Right atrium auricular region (tissue), 2 donors: ENCODE measurements around the gene MRPS24. TPM values are rescaled to one million over a fixed set of nuclear protein-coding genes. Genes with fewer than 3 reads are reported as not detected.

ENCODE experiments used
- DNase-seq: peaks from one replicate; pipeline ENCODE4 v3.0.0-alpha.2; 2019; ENCODE audit warnings: low spot score
- H3K27ac ChIP-seq, 2 donors: fragments of 200-600 bp; sonication (generic); 1 replicate in 1 of 2; 2 replicates in 1 of 2; pipeline ENCODE4 v1.5.1; 2016 to 2019
- H3K27me3 ChIP-seq, 2 donors: fragments of 200-600 bp; sonication (generic); one replicate each; pipeline versions ENCODE4 v1.5.1 to v1.6.0; 2017 to 2019
- H3K36me3 ChIP-seq: fragments of 200-600 bp; sonication (generic); one replicate; pipeline ENCODE4 v1.5.1; 2016
- H3K4me1 ChIP-seq, 2 donors: fragments of 200-600 bp; sonication (generic); one replicate each; pipeline versions ENCODE4 v1.5.1 to v1.6.0; 2017 to 2019
- H3K4me3 ChIP-seq, 2 donors: fragments of 200-600 bp; sonication (generic); 1 replicate in 1 of 2; 2 replicates in 1 of 2; pipeline ENCODE4 v1.5.1; 2017 to 2019; ENCODE audit warnings: mild to moderate bottlenecking in 1 of 2, moderate library complexity in 1 of 2
- H3K9me3 ChIP-seq, 2 donors: fragments of 200-600 bp; sonication (generic); one replicate each; pipeline ENCODE4 v1.5.1; 2019
- total RNA-seq, 2 donors: library from RNA; depleted of rRNA; stranded (reverse); fragments of >200 nt; gene quantifications; one replicate each; pipeline ENCODE4 v1.1.0, GENCODE V29; 2016
- TF ChIP-seq, protein P1 (sequence below), 2 donors: fragments of 200-600 bp; sonication (generic); IDR thresholded peaks; one replicate each; pipeline ENCODE4 v1.5.1; 2019; ENCODE audit warnings: antibody characterized with exemption in 2 of 2

The MRPS24 gene
- total RNA-seq, 2 donors from 2014 or later, result 127 to 171 TPM

- Histone ChIP-seq H3K27ac (no peak overlapping the region), H3K4me1 (peaks cover 0 to 28% of the 10 kb centered on the region in 2 donors), H3K4me3 (no peak overlapping the region), H3K36me3 (peaks cover 8% of the 10 kb centered on the region), H3K9me3 (no peaks in the 10 kb centered on the region), H3K27me3 (no peaks in the 10 kb centered on the region)
- DNase-seq, result no peak
- TF ChIP-seq, protein P1, sequence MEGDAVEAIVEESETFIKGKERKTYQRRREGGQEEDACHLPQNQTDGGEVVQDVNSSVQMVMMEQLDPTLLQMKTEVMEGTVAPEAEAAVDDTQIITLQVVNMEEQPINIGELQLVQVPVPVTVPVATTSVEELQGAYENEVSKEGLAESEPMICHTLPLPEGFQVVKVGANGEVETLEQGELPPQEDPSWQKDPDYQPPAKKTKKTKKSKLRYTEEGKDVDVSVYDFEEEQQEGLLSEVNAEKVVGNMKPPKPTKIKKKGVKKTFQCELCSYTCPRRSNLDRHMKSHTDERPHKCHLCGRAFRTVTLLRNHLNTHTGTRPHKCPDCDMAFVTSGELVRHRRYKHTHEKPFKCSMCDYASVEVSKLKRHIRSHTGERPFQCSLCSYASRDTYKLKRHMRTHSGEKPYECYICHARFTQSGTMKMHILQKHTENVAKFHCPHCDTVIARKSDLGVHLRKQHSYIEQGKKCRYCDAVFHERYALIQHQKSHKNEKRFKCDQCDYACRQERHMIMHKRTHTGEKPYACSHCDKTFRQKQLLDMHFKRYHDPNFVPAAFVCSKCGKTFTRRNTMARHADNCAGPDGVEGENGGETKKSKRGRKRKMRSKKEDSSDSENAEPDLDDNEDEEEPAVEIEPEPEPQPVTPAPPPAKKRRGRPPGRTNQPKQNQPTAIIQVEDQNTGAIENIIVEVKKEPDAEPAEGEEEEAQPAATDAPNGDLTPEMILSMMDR (IDR thresholded peaks at IDR 0.05), result no peak
These were observed 22.0 kb upstream of the MRPS24 start for GRCh38 chr7:43891069-43891955.

- Histone ChIP-seq H3K27me3 (no peaks in the 10 kb centered on the region), H3K36me3 (peaks cover 17% of the 10 kb centered on the region), H3K27ac (no peak overlapping the region), H3K9me3 (no peaks in the 10 kb centered on the region), H3K4me3 (no peak overlapping the region), H3K4me1 (peaks cover 0 to 28% of the 10 kb centered on the region in 2 donors)
- DNase-seq, result no peak
- TF ChIP-seq, protein P1 (IDR thresholded peaks at IDR 0.05), result no peak
These were observed 21.2 kb upstream of the MRPS24 start for GRCh38 chr7:43890468-43890867.

DNA sequence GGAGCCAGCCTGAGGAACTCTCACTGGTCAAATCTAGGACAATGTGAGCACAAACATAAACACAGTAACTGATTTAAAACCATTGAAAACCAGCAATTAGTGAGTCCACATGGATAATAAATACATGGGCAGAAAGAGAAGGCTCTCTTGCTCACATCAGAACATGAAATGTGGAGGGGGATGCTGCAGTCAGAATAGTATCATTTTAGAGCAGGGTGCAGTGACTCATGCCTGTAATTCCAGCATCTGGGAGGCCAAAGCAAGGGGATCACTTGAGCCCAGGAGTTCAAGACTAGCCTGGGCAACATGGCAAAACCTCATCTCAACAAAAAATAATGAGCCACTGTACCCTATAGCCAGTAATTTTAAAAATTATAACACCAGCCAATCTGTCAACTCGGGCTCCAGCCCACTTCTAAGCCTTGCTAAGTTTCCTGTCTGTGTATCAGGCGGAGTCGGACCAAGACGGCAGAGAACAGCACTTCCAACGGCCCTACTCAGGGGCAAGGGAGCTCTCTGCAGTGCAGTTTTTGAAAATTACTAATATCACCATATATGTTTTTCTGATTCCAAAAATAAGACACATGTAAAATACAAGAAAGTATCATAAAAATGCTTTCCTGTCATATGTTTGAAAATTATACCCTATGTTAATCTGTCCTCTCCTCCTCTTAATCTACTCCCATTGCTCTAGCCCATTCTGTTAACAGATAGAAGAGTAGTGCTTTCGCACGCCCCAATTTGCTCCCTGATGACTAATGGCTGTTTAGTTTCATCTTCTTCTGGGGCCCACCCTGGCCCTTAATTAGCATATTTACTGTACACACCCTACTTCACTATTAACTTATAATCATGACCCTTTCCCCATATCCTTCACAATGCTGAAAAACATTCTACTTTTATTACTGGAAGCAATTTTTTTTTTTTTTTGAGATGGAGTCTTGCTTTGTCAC, 20.0 kb upstream of the MRPS24 start:
- Histone ChIP-seq H3K27ac (no peak overlapping the region), H3K9me3 (no peaks in the 10 kb centered on the region), H3K4me1 (peaks cover 0 to 28% of the 10 kb centered on the region in 2 donors), H3K36me3 (peaks cover 27% of the 10 kb centered on the region), H3K27me3 (no peaks in the 10 kb centered on the region), H3K4me3 (no peak overlapping the region)
- DNase-seq, result no peak
- TF ChIP-seq, protein P1 (IDR thresholded peaks at IDR 0.05), result no peak

DNA sequence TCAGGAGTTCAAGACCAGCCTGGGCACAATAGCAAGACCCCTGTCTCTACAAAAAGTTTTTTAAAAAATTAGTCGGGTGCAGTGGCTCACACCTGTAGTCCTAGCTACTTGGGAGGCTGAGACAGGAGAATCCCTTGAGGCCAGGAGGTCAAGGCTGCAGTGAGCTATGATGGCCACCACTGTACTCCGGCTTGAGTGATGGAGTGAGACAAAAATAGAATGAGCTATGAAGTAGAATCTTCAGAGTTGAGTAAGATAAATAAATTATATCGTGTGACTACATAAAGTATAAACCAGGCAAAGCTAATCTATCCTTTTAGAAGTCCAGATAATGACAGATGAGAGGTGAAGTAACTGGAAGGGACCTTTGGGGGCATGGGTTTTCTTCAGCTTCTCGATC, 15.3 kb upstream of the MRPS24 start:
- peaks cover 0 to 13% of the 10 kb centered on the region in 2 donors for H3K4me1 ChIP-seq
- H3K27ac ChIP-seq, result no peak overlapping the region
- H3K36me3 ChIP-seq, result peaks cover 55% of the 10 kb centered on the region
- no peaks in the 10 kb centered on the region for H3K27me3 ChIP-seq
- TF ChIP-seq, protein P1 (IDR thresholded peaks at IDR 0.05), result no peak
- DNase-seq, result no peak
- no peaks in the 10 kb centered on the region for H3K9me3 ChIP-seq
- no peak overlapping the region for H3K4me3 ChIP-seq

DNA sequence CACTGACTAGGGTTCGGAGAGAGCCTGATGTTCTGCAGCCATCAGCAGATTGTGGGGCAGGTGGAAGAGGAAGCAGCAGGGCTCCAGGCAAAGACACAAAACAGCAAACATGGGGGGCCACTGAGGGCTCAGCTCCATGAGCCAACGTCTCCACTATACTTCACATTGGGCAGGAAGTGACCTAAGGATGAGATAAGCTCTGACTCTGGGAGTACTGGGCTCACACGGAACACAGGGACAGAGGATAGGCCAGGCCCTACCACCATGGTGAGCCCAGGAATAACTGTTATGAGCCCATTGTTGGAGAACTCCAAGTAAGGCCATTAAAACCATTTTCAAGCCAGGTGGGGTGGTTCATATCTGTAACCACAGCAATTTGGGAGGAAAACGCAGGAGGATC, 14.9 kb upstream of the MRPS24 start:
- peaks cover 55% of the 10 kb centered on the region for H3K36me3 ChIP-seq
- H3K9me3 ChIP-seq, result no peaks in the 10 kb centered on the region
- peaks cover 0 to 11% of the 10 kb centered on the region in 2 donors for H3K4me1 ChIP-seq
- no peak overlapping the region for H3K27ac ChIP-seq
- TF ChIP-seq, protein P1 (IDR thresholded peaks at IDR 0.05), result no peak
- H3K27me3 ChIP-seq, result no peaks in the 10 kb centered on the region
- DNase-seq, result no peak
- H3K4me3 ChIP-seq, result no peak overlapping the region
